Panc1 (cell line): ENCODE measurements around the gene MRPL14.

Experiments
- POLR2AphosphoS5 ChIP-seq: IDR thresholded peaks from 2 replicates; pipeline ENCODE4 v1.6.1; 2012; ENCODE audit warnings: mild to moderate bottlenecking, low read depth, low read length, moderate library complexity
- TF ChIP-seq, protein P1 (sequence below): fragments of 450-650 bp; IDR thresholded peaks from 2 replicates; pipeline ENCODE4 v1.5.1; 2017; ENCODE audit warnings: mild to moderate bottlenecking

DNA sequence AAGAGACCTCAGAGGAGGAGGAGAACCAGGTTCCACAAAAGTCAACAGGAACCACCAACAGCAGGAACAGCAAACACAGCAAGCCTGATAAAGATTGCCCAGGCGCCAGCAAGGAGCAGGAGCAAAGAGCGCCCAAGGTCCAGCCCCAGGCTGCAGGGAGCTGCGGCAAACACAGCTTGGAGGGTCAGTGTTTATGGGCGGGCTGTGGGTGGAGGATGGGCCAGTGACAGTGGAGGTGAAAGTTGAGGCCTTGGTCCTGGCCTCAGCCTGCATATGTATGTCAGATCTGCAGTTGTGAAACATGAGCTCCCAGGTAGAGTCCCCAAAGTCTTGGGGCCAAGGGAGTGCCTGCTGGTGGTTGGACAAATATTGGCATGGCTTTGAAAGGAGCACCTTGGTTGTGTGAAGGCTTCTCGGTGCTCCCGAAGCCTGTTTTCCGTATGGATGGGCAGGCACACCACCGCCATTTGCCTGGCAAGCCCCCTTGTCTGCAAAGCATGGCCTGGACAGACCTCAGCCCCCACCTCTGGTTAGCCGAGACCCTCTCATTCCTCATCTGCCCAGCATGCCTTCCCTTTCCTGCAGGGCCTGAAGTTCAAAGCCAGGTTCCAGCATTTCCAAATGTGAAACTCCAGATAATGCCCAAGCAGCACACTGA, 29.4 kb upstream of the MRPL14 start:
- TF ChIP-seq, protein P1, sequence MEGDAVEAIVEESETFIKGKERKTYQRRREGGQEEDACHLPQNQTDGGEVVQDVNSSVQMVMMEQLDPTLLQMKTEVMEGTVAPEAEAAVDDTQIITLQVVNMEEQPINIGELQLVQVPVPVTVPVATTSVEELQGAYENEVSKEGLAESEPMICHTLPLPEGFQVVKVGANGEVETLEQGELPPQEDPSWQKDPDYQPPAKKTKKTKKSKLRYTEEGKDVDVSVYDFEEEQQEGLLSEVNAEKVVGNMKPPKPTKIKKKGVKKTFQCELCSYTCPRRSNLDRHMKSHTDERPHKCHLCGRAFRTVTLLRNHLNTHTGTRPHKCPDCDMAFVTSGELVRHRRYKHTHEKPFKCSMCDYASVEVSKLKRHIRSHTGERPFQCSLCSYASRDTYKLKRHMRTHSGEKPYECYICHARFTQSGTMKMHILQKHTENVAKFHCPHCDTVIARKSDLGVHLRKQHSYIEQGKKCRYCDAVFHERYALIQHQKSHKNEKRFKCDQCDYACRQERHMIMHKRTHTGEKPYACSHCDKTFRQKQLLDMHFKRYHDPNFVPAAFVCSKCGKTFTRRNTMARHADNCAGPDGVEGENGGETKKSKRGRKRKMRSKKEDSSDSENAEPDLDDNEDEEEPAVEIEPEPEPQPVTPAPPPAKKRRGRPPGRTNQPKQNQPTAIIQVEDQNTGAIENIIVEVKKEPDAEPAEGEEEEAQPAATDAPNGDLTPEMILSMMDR = no peak
- no peak for TF ChIP-seq POLR2AphosphoS5
